ENCODE data around the gene UNK. TPM values are rescaled to one million over a fixed set of nuclear protein-coding genes. Genes with fewer than 3 reads are reported as not detected.
A peak's percentile ranks its signal among the peaks of the same experiment; 100 is the strongest.

Gene UNK
- polyA plus RNA-seq, 2 of the 4 experiments (the other 2 are of a cell fraction) = 27.0 to 34.5 TPM

- ATAC-seq = no peak
- 57% methylated on average over 7 of the region's 7 CpGs for WGBS (ENCODE audit: missing lambda C conversion rate)
- no peak for FAIRE-seq
- H3K9me3 ChIP-seq = no peaks in the 10 kb centered on the region
- no peak overlapping the region for H3K4me3 ChIP-seq
- TF ChIP-seq USF2 (IDR thresholded peaks at IDR 0.05) (no peak), NFE2L2 (conservative IDR thresholded peaks at IDR 0.05; ENCODE audit: low read length) (no peak), ELK1 (IDR thresholded peaks at IDR 0.05; ENCODE audit: low read depth, low read length) (no peak), RCOR1 (IDR thresholded peaks at IDR 0.05; ENCODE audit: low read depth, low read length) (no peak), POLR2A (IDR thresholded peaks at IDR 0.05; ENCODE audit: low read length) (no peak), FOSL2 (IDR thresholded peaks at IDR 0.05) (no peak), FOSL2 (CRISPR knock-in tag; IDR thresholded peaks at IDR 0.05) (no peak), HOXA7 (CRISPR knock-in tag; IDR thresholded peaks at IDR 0.05) (no peak), MAZ (IDR thresholded peaks at IDR 0.05; ENCODE audit: borderline replicate concordance, low read depth, low read length) (no peak), EP300 (IDR thresholded peaks at IDR 0.05) (no peak), ESRRA (IDR thresholded peaks at IDR 0.05; ENCODE audit: borderline replicate concordance, low read length) (no peak), FOXS1 (CRISPR knock-in tag; IDR thresholded peaks at IDR 0.05) (no peak), KDM1A (IDR thresholded peaks at IDR 0.05; ENCODE audit: low read depth) (no peak), ZFP36 (IDR thresholded peaks at IDR 0.05; ENCODE audit: borderline replicate concordance, partially characterized antibody) (no peak), TFCP2L1 (CRISPR knock-in tag; IDR thresholded peaks at IDR 0.05) (no peak), MYC (IDR thresholded peaks at IDR 0.05; ENCODE audit: borderline replicate concordance, low read length) (no peak), EHMT2 (IDR thresholded peaks at IDR 0.05; ENCODE audit: low read depth) (no peak), MAX (IDR thresholded peaks at IDR 0.05) (no peak), SMC3 (IDR thresholded peaks at IDR 0.05) (no peak), RARB (CRISPR knock-in tag; IDR thresholded peaks at IDR 0.05) (no peak)
- POLR2A ChIA-PET = interaction anchor here (1.2 to 1.6 kb wide), 2 partner anchors 15 to 61 kb away, joined by 4 to 5 read pairs; partner anchors contain the start of gene WBP2
- H3K4me1 ChIP-seq = peaks cover 21% of the 10 kb centered on the region
- no peak overlapping the region for H3K27ac ChIP-seq
- CTCF ChIA-PET = interaction anchor here (1.4 to 37.0 kb wide), 3 partner anchors 0 to 36 kb away, joined by 8 to 691 read pairs (median 691); partner anchors contain the start of genes UNC13D and WBP2
- DNase-seq (ENCODE audit: low read depth in 1 of 2, low spot score in 1 of 2) = no peak
- no peak overlapping the region for H3K4me2 ChIP-seq
Measured at GRCh38 chr17:75840799-75841164, 56.2 kb downstream of the UNK start.

- no peaks in the 10 kb centered on the region for H3K9me3 ChIP-seq
- no peak for DNase-seq (ENCODE audit: low read depth in 1 of 2, low spot score in 1 of 2)
- no peak for FAIRE-seq
- H3K4me3 ChIP-seq = no peak overlapping the region
- ChIA-PET POLR2A (no interaction called here), CTCF (interaction anchor here (6.2 to 37.0 kb wide), 2 partner anchors 14 to 15 kb away, joined by 64 to 691 read pairs; partner anchors contain the start of gene WBP2)
- TF ChIP-seq ZC3H11A (IDR thresholded peaks at IDR 0.05) (no peak), ATOH8 (CRISPR knock-in tag; IDR thresholded peaks at IDR 0.05; ENCODE audit: low read depth) (no peak), ZFP36 (IDR thresholded peaks at IDR 0.05; ENCODE audit: borderline replicate concordance, partially characterized antibody) (no peak), CBX2 (IDR thresholded peaks at IDR 0.05; ENCODE audit: borderline replicate concordance, low read depth) (no peak), EHF (CRISPR knock-in tag; IDR thresholded peaks at IDR 0.05) (no peak), ZNF302 (CRISPR knock-in tag; IDR thresholded peaks at IDR 0.05) (no peak), GATA3 (IDR thresholded peaks at IDR 0.05; ENCODE audit: borderline replicate concordance) (no peak), HMGXB4 (CRISPR knock-in tag; IDR thresholded peaks at IDR 0.05; ENCODE audit: borderline replicate concordance) (no peak), USF2 (IDR thresholded peaks at IDR 0.05) (no peak), RNF2 (IDR thresholded peaks at IDR 0.05; ENCODE audit: borderline replicate concordance, low read depth) (no peak), MYC (IDR thresholded peaks at IDR 0.05; ENCODE audit: borderline replicate concordance, low read length) (no peak), NR3C1 (IDR thresholded peaks at IDR 0.05) (no peak), E2F6 (IDR thresholded peaks at IDR 0.05; ENCODE audit: borderline replicate concordance, low read depth) (no peak), FOSL2 (IDR thresholded peaks at IDR 0.05) (no peak), FOSL2 (CRISPR knock-in tag; IDR thresholded peaks at IDR 0.05) (no peak), PHF8 (IDR thresholded peaks at IDR 0.05; ENCODE audit: borderline replicate concordance, low read depth) (no peak), MAFK (IDR thresholded peaks at IDR 0.05; ENCODE audit: partially characterized antibody) (no peak)
- H3K27ac ChIP-seq = peak overlapping the region in 1 of 2 experiments; percentile 89; a peak in 1 of 6 replicates
- H3K4me1 ChIP-seq = peaks cover 37% of the 10 kb centered on the region
- 84% methylated on average over 17 of the region's 18 CpGs for WGBS (ENCODE audit: missing lambda C conversion rate)
- no peak for ATAC-seq
- no peak overlapping the region for H3K4me2 ChIP-seq
Measured at GRCh38 chr17:75842411-75842810, 57.8 kb downstream of the UNK start.
